ENCODE data around the gene MRPS27. TPM values are rescaled to one million over a fixed set of nuclear protein-coding genes. Genes with fewer than 3 reads are reported as not detected.

The MRPS27 gene
- total RNA-seq, 1 donor from 2014 or later: 35.3 TPM

GRCh38 chr5:72232838-72233237, 87.2 kb downstream of the MRPS27 start:
- no peak for DNase-seq (ENCODE audit: low spot score)

- DNase-seq (ENCODE audit: low spot score): no peak
Observed at GRCh38 chr5:72231991-72232703, 87.9 kb downstream of the MRPS27 start.

DNA sequence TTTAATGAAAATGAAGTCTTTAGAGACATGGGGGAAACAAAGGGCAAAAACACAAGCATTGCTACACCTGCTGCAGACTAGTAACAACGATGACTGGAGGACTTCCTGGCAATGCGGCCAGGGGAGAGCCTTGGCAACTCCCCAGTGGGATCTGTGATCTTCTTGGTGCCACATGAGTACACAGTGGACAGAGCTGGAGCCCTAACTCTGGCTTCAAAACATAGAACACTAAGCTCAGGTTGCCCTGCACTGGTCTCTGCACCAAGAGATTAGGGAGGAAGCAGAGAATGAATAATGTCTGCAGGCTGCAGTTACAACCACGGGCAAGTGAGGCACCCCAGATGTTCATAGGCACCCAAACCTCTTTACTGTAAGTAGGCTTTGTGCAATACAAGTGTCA, 91.1 kb downstream of the MRPS27 start:
- DNase-seq (ENCODE audit: low spot score): no peak

DNA sequence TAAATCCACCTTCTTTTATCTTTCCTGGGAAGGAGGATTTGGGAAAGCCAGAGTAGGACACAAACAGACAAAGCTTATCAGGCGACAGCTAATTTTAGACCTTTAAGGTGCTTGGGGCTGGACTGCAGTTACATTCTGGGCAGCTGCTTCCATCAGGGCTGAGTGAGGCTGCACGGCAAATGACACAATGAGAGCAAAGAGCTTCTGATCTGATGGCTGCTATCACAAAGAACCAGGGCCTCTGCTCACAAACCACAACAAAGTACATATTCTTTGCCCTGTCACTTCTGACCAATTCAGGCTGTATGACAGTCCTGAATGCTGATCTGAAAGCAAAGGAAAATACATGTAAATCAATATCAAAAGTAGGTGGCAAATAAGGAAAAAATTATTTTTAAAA, 93.1 kb downstream of the MRPS27 start:
- DNase-seq (ENCODE audit: low spot score): no peak

DNA sequence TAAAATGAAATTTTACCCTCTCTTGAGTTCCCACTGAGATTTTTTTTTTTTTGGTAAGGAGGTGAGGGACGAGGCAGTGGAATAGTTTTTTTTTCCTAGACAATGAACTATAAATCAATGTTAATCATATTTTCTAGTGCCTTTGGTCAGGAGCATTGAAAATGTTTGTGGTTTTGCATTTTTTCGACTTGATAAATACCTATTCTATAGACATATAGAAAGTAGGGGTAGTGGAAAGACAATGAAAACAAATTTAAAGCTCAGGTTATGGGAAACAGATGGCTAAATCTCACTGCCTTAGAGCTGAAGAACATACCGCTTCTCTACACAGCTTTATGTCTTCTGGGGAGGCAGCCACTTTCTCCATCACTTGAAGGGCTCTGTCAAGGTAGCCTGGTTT, 94.3 kb downstream of the MRPS27 start:
- DNase-seq (ENCODE audit: low spot score): no peak

DNA sequence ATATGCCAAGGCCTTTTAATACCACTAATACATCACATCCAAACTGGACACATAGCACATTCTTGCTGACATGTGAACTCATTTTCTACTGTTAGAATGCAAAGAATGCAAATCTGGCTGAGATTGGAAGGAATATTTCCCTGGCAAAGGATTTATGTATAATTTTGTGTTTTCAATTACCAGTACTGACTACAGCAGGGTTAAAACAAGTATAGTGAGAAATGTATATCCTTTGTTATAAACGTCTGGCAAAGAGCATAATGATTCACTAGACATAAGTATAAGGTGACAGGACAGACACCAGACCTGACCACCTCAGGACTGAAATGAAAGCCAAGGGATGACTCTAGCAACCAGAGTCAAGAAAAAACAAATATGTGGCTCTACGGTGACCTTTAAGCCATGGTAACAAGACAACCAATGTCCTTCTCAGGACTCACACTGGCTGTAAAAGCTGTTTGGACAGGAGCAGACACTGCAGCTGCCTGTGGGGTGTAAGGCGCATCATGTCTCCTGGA, 95.0 kb downstream of the MRPS27 start:
- no peak for DNase-seq (ENCODE audit: low spot score)

DNA sequence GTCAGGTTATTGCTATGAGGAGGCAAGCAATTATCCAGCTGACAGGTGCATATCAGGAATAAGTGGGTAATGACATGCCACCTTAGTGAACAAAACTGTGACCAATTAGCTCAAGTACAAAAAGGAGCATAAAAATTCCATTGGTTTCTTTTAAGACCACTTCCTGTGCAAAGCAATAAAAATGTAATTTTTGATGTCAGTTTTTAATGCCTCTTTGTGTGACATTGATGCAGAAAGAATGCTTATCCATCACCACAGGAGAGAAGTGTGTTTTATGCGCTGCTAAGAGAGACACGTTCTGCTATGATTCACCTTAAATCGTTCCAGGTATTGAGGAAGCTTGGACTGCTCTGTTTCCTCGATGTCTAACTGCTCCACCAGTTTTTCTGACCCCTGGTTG, 96.7 kb downstream of the MRPS27 start:
- DNase-seq (ENCODE audit: low spot score): no peak

GRCh38 chr5:72222521-72222920, 97.5 kb downstream of the MRPS27 start:
- DNase-seq (ENCODE audit: low spot score): no peak

- no peak for DNase-seq (ENCODE audit: low spot score)
Observed at GRCh38 chr5:72221541-72221940, 98.5 kb downstream of the MRPS27 start.

DNA sequence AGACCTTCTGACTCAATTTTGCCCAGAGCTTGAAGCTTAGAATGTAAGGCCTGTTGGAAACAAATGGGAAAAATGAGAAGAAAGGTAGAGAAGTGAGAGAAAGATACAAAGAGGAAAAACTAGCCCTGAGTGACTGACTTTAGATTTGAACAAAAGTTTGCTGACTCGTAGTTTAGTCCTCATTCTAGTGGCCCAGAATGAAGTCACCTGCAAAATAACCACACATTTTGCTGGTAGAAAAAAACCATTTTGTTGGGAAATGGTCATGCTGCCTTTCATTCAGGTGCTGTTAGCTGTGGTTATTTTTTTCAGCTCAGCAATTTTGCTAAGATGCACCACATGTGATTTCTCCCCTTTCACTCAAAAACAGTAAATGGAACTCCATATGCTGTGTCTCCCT, 98.9 kb downstream of the MRPS27 start:
- DNase-seq (ENCODE audit: low spot score): no peak

GRCh38 chr5:72216756-72217155, 103.3 kb downstream of the MRPS27 start:
- DNase-seq (ENCODE audit: low spot score): no peak

GRCh38 chr5:72214168-72214567, 105.9 kb downstream of the MRPS27 start:
- no peak for DNase-seq (ENCODE audit: low spot score)

GRCh38 chr5:72213482-72213881, 106.6 kb downstream of the MRPS27 start:
- DNase-seq (ENCODE audit: low spot score): no peak

DNA sequence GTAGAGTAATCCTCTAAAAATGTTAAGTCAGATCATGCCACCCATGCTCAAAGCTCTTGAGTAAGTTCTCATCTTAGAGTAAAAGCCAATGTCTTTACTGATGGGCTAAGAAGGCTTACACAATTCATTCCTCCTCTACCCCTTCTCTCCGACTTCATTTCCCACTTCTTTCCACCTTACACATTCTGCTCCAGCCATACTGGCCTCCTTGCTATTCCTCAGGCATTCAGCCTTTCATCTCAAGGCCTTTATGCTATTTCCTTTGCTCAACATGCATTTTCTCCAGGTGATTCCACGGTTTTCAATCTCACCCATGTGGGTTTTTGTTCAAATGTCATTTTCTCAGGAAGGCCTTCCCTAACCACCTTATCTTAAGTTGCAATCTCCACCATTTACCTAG, 107.9 kb downstream of the MRPS27 start:
- DNase-seq (ENCODE audit: low spot score): no peak

DNA sequence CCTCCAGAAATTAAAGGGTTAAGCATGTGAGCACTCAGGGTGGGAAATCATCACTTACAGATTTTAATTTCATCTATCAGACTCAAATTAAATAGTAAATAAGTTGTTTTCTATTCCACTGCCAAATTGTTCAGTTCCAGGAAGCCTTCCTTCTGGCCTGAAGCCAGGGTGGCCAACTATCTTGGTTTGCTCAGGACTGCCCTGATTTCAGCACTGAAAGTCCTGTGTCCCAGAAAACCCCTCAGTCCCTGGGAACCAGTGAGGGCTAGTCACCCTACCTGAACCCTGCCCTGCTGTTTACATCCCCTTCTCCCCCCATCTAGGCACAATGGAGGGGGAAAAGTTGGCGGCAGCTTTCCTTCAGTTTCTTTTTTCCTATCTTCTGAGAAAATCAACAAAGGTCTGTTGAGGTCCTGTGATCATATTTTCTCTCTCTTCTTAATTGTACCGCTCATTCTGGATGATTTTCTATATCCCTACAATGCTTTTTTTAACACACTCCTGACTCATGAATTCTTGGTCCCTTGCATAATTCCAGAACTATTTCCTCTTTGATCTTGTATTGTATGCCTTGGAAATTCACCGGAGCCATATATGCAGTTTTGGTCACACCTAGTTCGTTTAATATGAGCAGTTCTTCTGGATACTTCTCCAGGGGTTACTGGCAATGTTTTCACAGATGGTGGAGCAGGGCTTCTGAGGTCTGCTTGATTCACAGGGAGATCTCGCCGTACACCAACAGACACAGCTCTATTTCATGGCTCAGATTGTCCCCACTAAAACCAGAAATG, 109.0 kb downstream of the MRPS27 start:
- DNase-seq (ENCODE audit: low spot score): peak; percentile 27

DNA sequence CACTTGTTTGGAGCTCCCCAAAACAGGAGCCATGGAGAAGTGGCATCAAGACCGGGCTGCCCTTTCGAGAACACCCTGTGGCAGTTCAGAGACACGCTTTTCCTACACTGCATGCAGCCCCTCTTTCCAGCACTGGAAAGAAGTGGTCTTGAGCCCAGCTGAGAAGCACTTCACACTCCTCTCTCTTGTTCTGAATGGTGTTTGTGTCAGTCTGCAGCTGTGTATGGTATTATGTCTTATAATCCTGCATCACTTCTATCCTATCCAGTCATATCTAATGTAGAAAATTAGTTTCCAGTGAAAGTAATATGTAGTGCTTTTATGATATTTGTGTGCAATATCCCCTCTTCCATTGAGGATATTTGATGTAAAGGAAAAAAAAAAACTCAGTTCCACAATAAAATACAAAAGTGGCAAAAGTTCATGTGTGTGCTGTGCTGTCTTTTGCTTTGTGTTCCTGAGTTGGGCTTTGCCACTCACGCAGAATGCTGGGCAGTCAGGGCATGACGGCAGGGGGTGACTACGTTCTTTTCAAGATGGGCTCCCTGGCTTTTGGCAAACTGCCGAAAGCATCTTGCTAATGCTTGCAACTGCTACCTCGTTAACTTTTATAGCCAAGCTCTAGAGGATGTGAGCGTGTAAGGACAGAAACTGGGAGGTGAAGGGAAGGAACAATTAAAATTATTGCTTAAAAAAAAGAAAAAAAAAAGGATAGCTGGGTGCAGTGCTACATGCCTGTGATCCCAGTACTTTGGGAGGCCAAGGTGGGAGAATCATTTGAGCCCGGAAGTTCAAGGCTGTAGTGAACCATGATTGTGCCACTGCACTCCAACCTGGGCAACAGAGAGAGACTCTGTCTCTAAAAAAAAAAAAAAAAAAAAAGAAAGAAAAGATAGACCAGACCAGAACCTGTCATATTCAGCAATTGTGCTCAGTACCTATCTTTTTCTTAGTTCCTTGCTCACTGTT, 110.6 kb downstream of the MRPS27 start:
- DNase-seq (ENCODE audit: low spot score): no peak

DNA sequence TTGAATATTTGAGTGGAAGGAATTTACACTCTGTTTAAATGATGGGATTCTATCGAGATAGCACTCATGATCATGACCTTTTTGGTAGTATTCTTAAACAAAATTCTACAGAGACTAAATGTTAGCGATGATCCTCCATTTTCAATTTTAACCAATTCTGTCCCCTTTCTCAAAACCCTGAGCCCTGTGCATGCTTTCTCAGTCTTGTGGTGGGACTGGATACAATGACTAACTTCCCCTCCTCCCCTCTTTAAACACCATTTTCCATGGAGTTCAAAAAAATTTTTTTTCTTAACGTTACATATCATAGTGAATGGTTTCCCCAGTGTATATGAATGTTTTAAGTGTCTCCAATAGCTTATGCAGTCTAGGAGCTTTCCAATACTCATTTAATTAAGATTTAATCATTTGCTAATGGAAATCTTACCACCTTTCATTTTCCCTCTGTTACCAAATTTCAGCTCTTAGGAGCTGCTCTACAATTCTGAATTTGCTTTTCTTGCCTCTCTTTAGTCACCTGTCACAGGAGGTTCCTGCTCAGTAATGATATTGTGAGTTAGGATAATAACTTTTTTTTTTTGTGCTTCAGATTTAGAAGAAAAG, 111.6 kb downstream of the MRPS27 start:
- DNase-seq (ENCODE audit: low spot score): no peak

- no peak for DNase-seq (ENCODE audit: low spot score)
Observed at GRCh38 chr5:72206994-72207393, 113.0 kb downstream of the MRPS27 start.

DNA sequence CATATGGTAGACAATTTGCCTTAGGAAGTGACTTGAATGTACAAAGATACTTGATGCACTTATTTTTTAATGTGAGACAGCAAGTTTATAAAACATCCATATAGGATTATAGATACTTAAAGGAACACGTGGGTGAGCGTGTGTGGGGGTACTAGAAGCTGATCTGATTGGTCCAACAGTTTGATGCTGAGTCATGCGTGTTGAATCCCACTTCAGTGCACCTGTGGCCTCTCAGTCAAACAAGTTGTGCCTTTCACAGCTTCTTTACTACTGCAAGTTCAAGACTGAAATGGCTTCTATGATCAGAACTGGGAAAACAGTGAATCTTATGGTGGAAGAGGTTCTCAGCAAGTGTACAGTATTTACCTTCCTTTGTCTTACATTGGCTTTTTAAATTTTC, 113.9 kb downstream of the MRPS27 start:
- DNase-seq (ENCODE audit: low spot score): no peak

DNA sequence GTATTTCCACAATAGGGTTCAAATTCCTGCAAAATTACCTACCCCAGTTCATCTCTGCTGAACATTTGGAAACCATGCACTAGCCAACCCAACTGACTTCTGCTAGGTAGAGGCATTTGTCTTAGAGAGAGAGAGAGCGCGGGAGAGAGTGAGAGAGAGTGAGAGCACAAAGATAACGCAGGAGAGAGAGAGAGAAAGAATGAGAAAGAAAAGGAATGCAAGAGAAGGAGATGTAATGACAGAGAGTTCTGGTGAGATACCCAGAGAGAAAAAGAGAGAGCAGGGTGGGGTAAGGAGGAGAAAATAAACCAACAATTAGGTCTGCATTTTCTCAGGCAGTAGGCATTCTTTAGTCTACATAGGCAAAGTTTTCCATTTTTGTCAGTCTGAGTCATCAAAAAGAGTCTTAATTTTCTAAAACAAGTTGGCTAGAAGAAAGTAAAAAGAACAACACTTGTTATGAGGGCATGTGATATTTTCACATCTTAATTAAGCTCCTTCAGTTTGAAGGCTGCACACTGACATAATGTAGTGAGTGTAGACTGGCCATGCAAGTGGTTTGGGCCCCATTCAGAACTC, 114.5 kb downstream of the MRPS27 start:
- DNase-seq (ENCODE audit: low spot score): no peak

DNA sequence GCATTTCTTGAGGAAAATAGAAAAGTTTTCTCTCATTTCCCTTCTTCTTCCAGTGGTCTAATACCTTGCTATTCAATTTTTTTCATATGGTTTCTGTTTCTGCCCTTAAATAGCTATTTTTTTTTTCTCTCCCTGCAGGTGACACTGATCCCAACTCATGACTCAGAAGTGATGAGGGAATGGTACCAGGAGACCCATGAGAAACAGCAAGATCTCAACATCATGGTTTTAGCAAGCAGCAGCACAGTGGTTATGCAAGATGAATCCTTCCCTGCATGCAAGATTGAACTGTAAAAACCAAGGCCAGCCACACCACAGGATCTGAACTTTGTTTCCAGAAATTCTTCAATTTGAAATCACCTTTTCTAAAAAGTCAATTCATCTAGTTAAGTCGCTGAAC, 115.1 kb downstream of the MRPS27 start:
- DNase-seq (ENCODE audit: low spot score): no peak
